SU-DHL-6 (cell line): ENCODE results near the gene KCNMB2.

Experiments used
- H2AFZ ChIP-seq: fragments of 200-600 bp; sonication (generic); 2 replicates; pipeline ENCODE4 v1.6.1; 2014; ENCODE audit warnings: low read depth, mild to moderate bottlenecking, moderate library complexity, mixed read lengths, antibody characterized with exemption, low read length; ENCODE audit not compliant: severe bottlenecking
- H3F3A ChIP-seq: fragments of 200-600 bp; shearing (Covaris generic); 2 replicates; pipeline ENCODE4 v1.6.0; 2016; ENCODE audit warnings: antibody characterized with exemption, mild to moderate bottlenecking; ENCODE audit not compliant: insufficient read depth
- H3K27ac ChIP-seq: fragments of 200-600 bp; sonication (generic); 2 replicates; pipeline ENCODE4 v1.5.1; 2016; ENCODE audit warnings: low read depth, mild to moderate bottlenecking, low read length, moderate library complexity, mixed read lengths
- H3K27me3 ChIP-seq: fragments of 200-600 bp; sonication (generic), shearing (Covaris generic); 2 replicates; pipeline ENCODE4 v1.6.0; 2014; ENCODE audit warnings: mild to moderate bottlenecking, low read length
- H3K36me3 ChIP-seq: fragments of 200-600 bp; sonication (generic); 2 replicates; pipeline ENCODE4 v1.6.1; 2014; ENCODE audit warnings: mild to moderate bottlenecking, low read length, mixed read lengths
- H3K4me2 ChIP-seq: fragments of 300-600, 200-600 bp; shearing (Covaris generic), sonication (generic); 2 replicates; pipeline ENCODE4 v1.6.0; 2014; ENCODE audit warnings: low read length, low read depth, mild to moderate bottlenecking; ENCODE audit not compliant: poor library complexity, severe bottlenecking
- H3K4me3 ChIP-seq: fragments of 200-600 bp; sonication (generic); 2 replicates; pipeline ENCODE4 v1.5.1; 2014; ENCODE audit warnings: antibody characterized with exemption, low read length, mild to moderate bottlenecking, mixed read lengths; ENCODE audit not compliant: insufficient read depth, poor library complexity, severe bottlenecking
- H3K79me2 ChIP-seq: fragments of 200-600 bp; sonication (generic); 2 replicates; pipeline ENCODE4 v1.6.1; 2014; ENCODE audit warnings: mild to moderate bottlenecking, low read length, moderate library complexity; ENCODE audit not compliant: insufficient read depth
- H3K9ac ChIP-seq: fragments of 200-600 bp; sonication (generic); 2 replicates; pipeline ENCODE4 v1.7.0; 2014; ENCODE audit warnings: mild to moderate bottlenecking, low read length
- H3K9me2 ChIP-seq: fragments of 200-600 bp; sonication (generic); replicated peaks from 2 replicates; pipeline ENCODE4 v1.6.1; 2014; ENCODE audit warnings: low read length; ENCODE audit not compliant: insufficient read depth
- H3K9me3 ChIP-seq: fragments of 200-600 bp; sonication (generic); 2 replicates; pipeline ENCODE4 v1.6.1; 2014; ENCODE audit warnings: low read length, mixed read lengths; ENCODE audit not compliant: insufficient read depth
- H4K20me1 ChIP-seq: fragments of 200-600 bp; sonication (generic); 2 replicates; pipeline ENCODE4 v1.6.1; 2014; ENCODE audit warnings: low read depth, mild to moderate bottlenecking, antibody characterized with exemption, low read length, moderate library complexity, mixed read lengths
- EZH2phosphoT487 ChIP-seq: fragments of 200-600 bp; sonication (generic), shearing (Covaris generic); conservative IDR thresholded peaks from 2 replicates; pipeline ENCODE4 v1.6.1; 2018; ENCODE audit warnings: mild to moderate bottlenecking, antibody characterized with exemption, low read length, moderate library complexity, mixed read lengths
- TF ChIP-seq, protein P1 (sequence below): fragments of 200-600 bp; sonication (generic); IDR thresholded peaks from one replicate; pipeline ENCODE4 v1.5.1; 2017; ENCODE audit warnings: antibody characterized with exemption, mild to moderate bottlenecking, low read length, moderate library complexity; ENCODE audit not compliant: insufficient read depth, poor library complexity, severe bottlenecking

KCNMB2 gene

DNA sequence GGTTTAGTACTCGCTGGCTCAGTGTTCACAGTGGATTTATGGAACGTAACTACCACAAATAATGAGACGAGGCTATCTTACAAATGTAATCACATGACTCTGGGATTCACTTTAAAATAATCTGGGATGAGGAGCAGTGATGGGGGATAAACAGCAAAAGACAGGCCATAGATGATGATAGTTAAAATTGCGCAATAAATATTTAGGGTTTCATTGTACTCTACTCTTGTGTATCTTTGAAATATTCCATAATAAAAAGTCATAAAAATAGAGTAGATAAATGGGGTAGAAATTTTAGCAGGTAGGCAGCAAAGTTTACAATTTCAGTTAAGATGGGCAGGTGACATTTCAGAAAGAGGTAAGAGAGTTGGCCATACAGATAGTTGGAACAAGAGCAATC is 196.6 kb downstream of the KCNMB2 start:
- Histone ChIP-seq H4K20me1 (no peaks in the 10 kb centered on the region), H2AFZ (no peak overlapping the region), H3K9me2 (no peaks in the 10 kb centered on the region), H3K27ac (no peak overlapping the region), H3K36me3 (no peaks in the 10 kb centered on the region), H3F3A (no peaks in the 10 kb centered on the region), H3K4me3 (no peak overlapping the region), H3K9ac (no peak overlapping the region), H3K79me2 (peaks cover 6% of the 10 kb centered on the region), H3K9me3 (no peaks in the 10 kb centered on the region), H3K27me3 (no peaks in the 10 kb centered on the region), H3K4me2 (no peak overlapping the region)
- TF ChIP-seq, protein P1, sequence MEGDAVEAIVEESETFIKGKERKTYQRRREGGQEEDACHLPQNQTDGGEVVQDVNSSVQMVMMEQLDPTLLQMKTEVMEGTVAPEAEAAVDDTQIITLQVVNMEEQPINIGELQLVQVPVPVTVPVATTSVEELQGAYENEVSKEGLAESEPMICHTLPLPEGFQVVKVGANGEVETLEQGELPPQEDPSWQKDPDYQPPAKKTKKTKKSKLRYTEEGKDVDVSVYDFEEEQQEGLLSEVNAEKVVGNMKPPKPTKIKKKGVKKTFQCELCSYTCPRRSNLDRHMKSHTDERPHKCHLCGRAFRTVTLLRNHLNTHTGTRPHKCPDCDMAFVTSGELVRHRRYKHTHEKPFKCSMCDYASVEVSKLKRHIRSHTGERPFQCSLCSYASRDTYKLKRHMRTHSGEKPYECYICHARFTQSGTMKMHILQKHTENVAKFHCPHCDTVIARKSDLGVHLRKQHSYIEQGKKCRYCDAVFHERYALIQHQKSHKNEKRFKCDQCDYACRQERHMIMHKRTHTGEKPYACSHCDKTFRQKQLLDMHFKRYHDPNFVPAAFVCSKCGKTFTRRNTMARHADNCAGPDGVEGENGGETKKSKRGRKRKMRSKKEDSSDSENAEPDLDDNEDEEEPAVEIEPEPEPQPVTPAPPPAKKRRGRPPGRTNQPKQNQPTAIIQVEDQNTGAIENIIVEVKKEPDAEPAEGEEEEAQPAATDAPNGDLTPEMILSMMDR = no peak
- no peak for TF ChIP-seq EZH2phosphoT487

DNA sequence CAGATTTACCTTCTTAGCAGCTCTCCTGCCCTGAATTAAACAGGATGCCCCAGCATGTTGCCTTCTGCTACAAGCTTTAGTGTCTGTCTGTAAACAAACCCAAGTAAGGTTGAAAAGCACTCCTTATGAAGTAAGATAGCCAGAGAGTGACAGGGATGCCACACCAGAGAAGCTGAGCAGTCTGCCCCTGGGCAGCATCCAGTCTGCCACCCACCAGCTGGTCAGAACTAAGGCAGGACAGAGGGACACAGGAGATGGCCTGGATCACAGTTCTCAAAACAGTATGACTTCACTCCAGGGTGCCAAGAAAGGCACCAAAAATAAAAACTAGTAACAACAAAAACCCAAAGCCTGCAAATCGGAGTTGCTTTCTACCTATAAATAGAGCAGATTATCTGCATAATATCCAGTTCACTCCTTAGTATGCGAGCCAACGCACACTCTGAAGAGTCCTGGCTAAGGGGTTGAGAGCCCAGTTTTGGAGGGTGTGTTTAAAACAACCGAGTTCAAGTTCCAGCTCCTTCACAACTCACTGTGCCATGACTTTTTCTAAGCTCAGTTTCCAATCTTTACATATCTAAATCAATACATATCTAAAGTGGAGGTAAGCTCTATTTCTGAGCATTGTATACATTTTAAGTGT is 198.9 kb downstream of the KCNMB2 start:
- TF ChIP-seq, protein P1 = no peak
- TF ChIP-seq EZH2phosphoT487 = no peak
- no peak overlapping the region for H3K9ac ChIP-seq

DNA sequence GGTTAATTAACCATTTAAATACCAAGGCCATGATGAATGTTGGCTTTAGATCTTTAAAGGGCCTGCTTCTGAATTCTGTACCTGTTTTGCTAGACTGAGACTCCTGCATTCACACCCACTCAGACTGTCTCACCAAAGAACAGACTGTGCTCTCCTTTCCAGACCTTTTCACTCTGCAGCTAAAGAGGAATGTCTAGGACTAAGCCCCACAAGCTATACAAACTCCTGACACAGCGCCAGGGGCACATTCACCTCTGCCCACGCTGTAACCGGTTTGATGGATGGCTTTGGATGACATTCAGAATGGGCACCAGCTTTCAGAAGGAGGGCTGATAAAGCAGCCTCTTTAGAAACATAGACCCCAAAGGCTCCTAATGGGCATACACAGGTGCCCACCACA is 200.1 kb downstream of the KCNMB2 start:
- peaks cover 6% of the 10 kb centered on the region; the same call in 1 of the 2 replicates for H3K79me2 ChIP-seq
- H3K36me3 ChIP-seq = no peaks in the 10 kb centered on the region
- H3K27ac ChIP-seq = no peak overlapping the region
- H3K9ac ChIP-seq = no peak overlapping the region
- H3F3A ChIP-seq = no peaks in the 10 kb centered on the region
- no peaks in the 10 kb centered on the region for H3K27me3 ChIP-seq
- no peaks in the 10 kb centered on the region for H4K20me1 ChIP-seq
- TF ChIP-seq, protein P1 = no peak
- TF ChIP-seq EZH2phosphoT487 = no peak
- no peak overlapping the region for H3K4me2 ChIP-seq
- H3K9me3 ChIP-seq = no peaks in the 10 kb centered on the region
- H2AFZ ChIP-seq = no peak overlapping the region
- no peaks in the 10 kb centered on the region for H3K9me2 ChIP-seq
- no peak overlapping the region for H3K4me3 ChIP-seq

More for the DNA sequence above, 198.9 kb downstream of the KCNMB2 start:
- Histone ChIP-seq H3K27ac (no peak overlapping the region), H4K20me1 (no peaks in the 10 kb centered on the region), H3K27me3 (no peaks in the 10 kb centered on the region), H3K9me3 (no peaks in the 10 kb centered on the region), H2AFZ (no peak overlapping the region), H3K4me2 (no peak overlapping the region), H3K9me2 (no peaks in the 10 kb centered on the region), H3K79me2 (peaks cover 6% of the 10 kb centered on the region), H3K36me3 (no peaks in the 10 kb centered on the region), H3K4me3 (no peak overlapping the region), H3F3A (no peaks in the 10 kb centered on the region)
